ENCODE results near the gene STARD9.
"Not testable (repeated sequence)": the region's sequence is repeated elsewhere in the genome, so short reads cannot be mapped to it uniquely, and the experiment has no call there.

STARD9 gene

DNA sequence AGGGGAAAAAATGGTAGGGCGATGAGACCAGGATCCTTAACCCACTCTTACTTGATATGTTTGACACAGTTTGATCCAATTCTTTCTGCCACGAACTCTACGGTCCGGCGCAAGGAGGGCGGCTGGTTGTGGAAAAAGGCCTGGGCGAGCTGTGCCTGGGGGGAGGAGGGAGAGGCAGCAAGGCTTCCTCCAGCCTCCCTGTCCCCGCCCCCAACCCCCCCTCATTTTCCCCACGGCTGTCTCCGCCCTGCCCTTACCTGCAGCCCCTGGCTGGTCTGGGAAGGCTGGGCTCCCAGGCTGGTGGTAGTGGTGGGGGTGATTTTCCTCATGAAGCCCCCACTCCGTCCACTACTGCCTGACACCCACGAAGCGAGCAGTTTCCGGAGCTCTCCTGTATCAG lies 153.6 kb downstream of the STARD9 start:
- no peak for DNase-seq (ENCODE audit: low spot score)

DNA sequence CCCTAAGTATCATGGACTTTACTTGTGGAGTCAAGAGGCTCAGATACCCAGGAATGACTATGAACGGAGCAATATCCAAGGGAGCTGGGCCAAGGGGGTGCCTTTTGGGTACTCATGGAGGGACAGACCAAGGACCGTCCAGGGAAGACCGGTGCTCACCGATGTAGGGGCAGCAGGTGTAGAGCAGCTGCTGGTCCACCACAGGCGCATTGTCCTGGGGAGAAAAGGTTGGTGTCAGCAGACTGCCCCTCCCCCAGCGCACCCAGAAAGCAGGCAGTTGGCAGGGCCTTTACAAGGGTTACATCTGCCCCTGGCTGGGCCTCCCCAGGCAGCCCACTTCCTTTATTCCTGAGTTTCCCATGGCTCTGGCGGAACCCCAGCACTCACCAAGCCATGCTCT lies 154.0 kb downstream of the STARD9 start:
- DNase-seq (ENCODE audit: low spot score): no peak

DNA sequence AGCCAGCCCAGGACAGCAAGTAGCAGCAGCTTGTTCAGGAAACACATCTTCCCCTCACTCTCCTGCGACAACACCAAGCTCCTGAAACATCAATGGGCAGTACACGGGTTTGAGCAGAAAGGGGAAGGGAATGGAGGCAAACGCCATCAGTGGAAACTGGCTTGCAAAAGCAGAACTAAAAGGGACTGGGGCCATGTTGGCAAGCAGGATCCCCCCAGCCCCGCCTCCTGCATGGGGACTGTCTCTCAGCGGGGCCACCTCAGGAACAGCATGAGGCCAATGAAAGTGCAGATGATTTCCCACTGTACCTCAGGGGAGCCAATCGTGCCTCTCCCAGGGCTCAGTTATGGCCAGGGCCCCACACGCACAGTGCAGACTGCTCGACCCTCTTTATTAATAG lies 154.7 kb downstream of the STARD9 start:
- DNase-seq (ENCODE audit: low spot score): no peak

DNA sequence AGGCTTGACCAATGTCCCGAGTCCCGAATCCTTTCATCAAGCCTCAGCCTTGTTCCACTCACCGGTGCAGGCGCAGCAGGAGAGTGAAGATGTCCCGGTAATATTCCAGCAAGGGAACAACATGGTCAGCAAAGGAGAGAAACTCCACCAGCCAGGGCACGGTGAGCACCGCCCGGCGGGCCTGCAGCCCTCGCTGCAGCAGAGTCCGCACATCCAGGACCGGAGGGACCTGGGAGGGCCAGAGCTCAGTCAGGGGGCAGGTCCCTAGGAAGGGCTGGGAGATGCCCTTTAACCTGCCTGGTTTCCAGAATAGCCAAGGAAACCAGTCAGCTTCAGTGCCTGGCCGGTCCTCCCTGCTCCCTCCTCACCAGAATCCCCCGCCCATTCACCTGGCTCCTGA lies 155.1 kb downstream of the STARD9 start:
- DNase-seq (ENCODE audit: low spot score): no peak

DNA sequence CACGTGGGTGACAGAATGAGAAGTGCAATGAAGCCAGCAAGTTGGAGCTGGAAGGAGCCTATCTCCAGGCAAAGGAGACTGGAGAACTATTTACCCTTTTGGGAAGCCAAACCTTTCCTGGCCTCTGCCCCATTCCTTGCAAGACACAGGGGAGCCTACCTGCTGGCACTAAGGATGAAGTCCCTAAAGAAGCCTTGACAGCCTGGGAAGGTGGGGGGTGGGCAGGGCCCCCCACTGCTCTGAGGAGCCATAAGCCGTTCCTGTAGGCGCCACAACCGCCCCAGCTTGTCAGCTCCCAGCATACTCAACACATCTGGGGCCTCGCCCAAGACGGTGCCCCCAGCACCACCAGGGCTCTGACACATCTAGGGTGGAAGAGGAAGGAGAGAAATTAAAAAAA lies 156.1 kb downstream of the STARD9 start:
- no peak for DNase-seq (ENCODE audit: low spot score)

DNA sequence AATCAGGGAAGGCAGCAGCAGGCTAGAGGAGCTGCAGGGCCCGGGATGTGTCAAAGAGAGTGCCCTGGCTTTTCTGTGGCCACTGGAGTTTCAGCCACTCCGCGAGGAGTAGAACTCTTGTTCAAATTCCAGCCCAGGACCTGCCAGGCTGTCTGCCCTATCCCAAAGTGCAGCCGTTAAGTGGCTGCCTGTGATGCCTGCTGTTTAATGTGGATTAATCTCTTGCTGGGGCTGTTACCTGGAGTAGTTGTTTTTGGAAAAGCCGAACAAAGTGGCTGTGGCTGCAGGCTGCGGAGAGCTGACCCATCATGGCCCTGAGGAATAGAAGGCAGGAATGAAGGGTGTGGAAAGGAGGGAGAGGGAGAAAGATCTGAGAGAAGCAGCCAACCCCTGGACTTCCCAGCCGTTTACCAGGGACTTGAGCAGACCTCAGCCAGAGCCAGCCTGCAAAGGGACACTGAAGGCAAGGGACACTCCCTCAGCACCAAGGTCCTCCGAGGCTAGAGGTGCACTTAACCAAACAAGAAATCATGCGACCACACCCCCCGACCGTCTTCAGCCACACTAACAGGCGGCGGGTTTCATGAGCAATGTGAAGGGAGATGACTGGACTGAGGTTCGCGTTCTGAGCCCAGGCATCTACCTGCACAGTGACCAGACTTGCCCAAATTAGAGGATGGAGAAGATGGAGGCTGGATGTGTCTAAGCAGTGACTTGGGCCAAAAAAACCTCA lies 156.9 kb downstream of the STARD9 start:
- DNase-seq (ENCODE audit: low spot score): no peak

DNA sequence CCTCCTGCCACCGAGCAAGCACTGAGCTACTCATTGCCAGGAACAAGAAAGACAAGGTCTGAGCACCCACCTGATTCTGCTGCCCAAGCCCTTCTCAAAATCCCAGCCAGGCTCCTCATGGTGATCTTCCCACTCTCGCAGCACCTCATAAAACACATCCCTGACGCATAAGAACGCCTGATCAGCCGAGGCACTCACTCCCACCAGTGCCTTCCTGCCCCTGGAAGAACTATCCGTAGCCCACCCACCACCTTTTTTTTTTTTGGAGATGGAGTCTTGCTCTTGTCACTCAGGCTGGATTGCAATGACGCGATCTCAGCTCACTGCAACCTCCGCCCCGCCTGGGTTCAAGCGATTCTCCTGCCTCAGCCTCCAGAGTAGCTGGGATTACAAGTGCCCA lies 157.6 kb downstream of the STARD9 start:
- no peak for DNase-seq (ENCODE audit: low spot score)

DNA sequence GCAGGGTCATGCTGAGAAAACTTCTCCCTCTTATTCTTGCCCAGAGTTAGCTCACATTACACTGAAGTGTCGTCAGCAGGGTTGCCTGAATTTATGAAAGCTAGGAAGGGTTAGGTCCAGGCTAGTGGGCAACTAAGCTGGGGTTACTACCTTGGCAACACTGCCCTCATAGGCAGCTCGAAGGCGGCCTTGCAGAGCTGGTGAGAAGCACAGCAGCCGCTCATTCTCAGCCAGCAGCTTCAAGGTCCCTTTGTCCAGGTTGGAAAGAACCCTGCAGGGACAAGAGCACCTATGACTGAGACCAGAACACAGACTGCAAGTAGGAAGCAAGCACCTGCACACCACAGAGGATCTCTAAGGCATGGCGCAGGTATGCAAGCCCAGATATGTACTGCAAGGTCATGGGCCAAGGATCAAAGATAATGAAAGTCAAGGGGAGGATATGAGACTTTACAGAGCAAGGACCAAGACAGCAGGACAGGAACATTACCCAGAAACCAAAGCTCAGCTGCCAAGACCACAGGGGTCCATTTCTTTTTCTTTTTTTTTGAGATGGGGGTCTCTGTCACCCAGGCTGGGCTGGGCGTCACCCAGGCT lies 158.8 kb downstream of the STARD9 start:
- no peak for DNase-seq (ENCODE audit: low spot score)

DNA sequence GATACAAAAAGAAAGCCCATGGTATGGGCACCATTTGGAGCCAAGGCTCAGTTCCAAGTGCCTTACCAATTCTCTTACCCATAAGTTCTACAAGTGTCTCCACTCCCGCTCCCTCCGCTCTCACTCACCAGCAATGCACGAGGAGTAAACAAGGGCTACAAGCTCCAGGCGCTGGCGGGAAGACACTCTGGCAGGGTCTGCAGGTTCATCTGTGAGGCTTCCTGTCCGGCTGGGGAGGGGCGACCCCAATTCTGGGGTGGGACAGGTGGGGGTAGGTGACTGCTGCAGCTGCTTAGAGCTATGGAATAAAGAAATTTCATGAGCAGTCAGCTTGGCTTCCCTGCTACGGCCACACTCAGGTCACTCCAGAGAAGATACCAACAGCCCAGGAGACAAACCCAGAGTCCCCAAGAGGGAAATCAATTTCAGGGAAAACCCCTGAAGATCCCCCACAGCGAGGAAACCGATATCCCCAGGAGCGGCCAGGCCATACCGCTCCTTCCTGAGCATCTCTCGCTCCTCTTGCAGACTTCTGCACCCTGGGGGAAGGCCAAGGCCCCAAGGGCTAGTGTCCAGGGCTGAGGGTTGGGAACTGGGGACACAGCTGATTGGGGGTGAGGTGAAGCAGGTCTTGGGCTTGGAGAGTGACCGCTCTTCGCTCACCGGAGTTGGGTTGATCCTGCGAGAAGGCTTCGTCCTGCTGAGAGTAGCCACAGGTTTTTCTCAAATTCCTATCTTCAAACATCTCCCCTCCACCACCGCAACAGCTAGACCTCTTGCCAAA lies 160.2 kb downstream of the STARD9 start:
- no peak for DNase-seq (ENCODE audit: low spot score)

DNA sequence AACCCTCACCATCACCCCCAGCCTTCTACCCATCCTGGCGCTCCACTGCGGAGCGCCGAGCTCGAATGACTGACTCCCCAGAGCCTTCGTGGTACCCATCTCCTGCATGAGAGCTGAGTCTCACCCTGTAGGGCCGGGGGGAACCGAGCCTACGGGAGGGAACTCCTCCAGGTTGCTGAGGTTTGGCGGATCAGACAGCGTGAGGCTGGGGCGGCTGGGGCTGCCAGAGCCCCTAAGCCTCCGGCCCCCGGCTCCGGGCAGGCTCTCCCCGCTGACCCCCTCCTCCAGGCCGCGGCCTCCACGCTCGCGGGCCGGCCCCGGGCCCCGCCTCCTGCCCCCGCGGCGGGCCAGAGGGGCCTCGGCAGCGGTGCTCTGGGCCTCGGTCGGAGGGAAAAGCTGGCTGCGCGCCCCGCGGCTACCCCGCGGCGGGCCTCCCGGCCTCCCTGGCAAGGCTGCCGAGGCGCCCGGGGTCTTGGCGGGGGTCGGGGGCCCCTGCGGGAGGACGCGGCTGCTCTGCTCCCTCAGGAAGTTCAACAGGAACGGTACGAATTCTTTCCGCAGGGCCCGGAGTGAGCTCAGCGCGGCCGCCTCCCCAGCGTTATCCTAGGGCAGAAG lies 160.9 kb downstream of the STARD9 start:
- no peak for DNase-seq (ENCODE audit: low spot score)

DNA sequence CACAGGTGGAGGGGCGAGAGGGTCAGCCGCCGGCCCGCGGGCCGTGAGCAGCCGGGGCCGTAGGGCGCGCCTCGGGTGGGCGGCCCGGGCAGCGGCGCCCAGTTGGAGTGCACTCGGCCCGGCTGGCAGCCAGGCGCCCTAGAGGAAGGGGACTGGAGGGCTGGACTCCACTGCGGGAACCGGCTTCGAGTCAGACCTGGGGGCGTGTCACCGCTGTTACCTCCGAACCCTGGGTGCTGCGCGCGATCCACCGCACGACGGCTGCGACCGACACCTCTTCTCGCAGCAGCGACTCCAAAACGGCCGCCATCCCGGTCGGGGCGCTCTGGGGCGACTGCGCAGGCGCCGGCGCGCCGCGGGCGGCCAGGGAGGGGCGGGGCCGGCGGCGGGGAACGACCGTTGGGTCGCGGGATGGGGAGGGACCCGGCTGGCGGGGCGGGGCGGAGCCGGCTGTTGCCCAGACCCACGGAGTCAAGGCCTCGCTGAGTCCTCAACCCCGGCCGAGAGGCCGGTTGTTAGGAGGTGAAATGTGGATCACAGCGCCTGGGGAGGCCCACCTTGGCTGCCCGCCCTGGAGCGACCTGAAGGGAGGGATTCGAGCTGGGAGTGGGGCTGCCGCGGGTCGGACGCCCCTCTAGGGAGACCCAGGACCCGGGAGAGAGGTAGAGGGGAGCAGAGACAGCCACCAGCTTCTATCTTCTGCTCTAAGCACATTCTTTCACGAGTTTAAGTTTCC lies 161.6 kb downstream of the STARD9 start, which contains the start of gene CDAN1:
Gene CDAN1, minus strand, starts transcription at position 336 of the 736 bp plus-strand sequence. Its CDS starts 26 bp downstream, at position 310.
- peak; percentile 82 for DNase-seq (ENCODE audit: low spot score)

DNA sequence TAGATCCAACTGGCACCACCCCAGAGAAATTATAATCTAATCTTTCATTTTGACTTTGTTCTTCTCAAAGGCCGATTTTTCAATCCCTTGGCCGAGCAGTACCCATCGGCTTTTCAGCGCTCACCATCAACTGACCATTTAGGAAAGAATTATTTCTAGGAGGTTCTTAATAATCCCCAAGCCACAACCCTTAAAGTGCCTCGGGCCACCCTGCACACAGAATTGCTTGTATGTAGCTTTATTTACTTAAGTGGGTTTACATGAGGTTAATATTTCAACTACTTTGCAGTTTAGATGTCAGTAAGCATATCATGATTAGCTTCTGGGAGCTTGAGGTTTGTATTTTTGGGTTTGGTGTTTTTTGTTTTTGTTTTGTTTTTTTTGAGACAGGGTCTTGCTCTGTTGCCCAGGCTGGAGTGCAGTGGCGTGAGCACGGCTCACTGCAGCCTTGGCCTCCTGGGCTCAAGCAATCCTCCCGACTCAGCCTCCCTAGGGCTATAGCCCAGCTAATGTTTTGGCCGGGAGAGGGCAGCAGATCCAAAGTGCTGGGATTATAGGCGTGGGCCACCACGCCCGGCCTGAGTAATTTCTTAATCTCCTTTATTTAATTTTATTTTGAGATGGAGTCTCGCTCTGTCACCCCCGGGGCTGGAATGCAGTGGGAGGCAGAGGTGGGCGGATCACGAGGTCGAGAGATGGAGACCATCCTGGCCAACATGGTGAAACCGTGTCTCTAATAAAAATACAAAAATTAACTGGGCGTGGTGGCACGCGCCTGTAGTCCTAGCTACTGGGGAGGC lies 162.3 kb downstream of the STARD9 start:
- no peak for DNase-seq (ENCODE audit: low spot score)

DNA sequence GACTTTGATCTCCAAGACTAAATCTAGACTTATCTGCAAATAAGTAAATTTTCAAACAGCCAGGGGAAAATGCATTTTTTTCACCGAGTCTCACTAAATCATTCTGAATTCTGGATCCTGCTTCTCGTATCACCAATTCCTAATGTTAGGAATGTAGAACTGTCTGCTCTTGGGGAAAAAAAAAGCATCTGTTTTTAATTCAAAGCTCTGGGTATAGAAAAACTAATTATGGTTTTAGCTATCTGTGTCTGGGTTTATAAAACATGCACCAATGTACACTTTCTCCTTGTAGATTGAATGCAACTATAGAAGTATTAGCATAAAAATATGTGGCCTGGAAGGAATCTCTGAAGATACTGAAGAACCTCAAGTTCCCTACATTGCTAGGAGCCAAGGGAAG lies 166.3 kb downstream of the STARD9 start:
- DNase-seq (ENCODE audit: low spot score): peak; percentile 62

DNA sequence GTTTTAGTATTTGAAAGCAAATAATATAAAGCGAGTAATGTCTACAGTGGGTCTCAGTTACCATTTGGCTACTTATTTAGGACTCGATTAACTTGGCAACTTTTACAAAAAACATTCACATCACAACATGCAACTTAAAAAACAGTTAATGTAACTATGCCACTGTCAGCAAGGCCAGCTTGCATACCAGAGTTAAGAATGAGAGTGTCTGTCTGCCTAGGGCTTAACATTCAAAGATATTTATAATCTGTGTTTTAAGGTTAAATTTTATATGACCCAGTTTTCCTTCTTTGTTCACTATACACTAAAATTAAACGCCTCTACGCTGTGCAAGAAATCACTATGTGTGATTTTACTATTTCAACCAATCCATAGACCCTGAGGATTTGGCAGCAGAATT lies 166.7 kb downstream of the STARD9 start:
- no peak for DNase-seq (ENCODE audit: low spot score)

DNA sequence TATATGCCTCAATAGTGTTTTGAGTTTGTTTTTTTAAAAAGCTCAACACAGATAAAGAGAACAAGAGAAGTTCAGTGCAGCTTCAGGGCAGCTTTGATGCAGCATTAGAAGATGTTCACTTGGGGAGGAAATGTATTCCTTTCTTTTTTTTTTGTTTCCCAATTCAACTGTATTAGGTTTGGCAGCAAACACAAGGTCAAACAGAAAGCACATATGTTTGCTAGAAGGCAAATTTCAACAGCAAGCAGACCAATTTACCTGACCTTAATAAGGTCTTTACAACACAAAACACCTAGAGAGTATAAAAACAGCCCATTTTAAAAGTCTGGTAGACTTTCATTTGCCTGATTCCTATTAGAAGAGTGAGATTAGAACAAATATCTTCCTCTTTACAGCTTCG lies 168.8 kb downstream of the STARD9 start:
- no peak for DNase-seq (ENCODE audit: low spot score)

DNA sequence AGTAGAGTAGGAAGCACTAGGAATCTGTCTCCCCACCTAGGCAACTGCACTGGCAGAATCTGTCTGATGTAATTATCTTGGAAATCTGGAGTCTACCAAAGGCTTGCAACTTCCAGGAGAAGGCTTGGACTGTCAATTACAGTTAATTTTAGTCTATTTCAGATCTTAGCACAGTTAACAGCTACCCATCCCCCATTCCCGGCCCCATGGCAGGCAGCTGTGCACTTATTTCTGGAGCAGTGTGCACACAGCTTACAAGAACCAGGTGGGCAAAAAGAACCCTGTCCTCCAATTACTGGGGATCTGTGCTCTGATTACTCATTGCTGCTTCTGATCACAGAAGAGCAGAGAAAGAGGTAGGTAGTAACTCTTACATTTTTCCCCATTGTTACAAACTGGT lies 173.9 kb downstream of the STARD9 start:
- DNase-seq (ENCODE audit: low spot score): peak; percentile 98

DNA sequence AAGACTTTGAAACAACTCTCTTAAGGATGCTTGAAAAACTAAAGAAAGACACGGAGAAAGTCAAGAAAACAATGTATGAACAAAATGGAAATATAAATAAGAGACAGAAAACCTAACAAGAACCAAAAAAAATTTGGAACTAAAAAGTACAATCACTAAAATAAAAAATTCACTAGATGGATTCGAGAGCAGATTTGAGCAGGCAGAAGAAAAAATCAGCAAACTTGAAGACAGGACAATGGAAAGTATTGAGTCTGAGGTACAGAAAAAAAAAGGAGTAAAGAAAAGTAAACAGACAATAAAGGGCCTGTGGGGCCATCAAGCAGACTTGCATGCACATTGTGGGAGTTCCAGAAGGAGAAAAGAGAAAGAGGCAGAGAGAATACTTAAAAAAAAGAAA lies 174.9 kb downstream of the STARD9 start:
- DNase-seq (ENCODE audit: low spot score): no peak

DNA sequence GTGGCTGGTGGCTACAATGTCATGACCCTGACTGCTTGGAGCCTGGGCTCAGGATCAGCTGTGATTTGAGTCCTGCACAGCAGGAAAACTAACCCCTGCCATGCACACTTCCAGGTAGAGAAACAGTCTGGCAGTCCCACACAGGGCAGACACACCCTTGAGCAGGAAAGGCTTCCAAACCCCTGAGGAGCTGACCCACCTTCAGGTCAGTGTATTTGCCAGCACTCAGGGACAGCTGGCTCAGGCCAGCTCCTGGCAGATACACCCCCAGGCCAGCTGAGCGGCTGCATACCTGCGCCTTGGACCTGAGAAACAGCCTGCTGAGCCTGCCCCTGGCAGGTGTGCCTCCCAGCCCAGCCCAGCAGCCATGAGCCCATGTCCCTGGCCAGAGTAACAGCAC lies 183.7 kb downstream of the STARD9 start:
- DNase-seq (ENCODE audit: low spot score): no peak

DNA sequence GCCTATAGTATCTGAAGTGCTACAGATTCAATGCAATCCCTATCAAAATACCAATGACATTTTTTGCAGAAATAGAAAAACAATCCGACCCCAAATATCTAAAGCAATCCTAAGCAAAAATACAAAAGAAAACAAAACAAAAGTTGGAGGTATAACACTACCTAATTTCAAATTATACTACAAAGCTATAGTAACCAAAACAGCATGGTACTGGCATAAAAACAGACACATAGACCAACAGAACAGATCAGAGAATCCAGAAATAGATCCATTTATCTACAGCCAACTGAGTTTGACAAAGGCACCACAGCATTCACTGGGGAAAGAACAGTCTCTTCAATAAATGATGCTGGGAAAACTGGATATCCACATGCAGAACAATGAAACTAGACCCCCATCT lies 185.4 kb downstream of the STARD9 start:
- no peak for DNase-seq (ENCODE audit: low spot score)

DNA sequence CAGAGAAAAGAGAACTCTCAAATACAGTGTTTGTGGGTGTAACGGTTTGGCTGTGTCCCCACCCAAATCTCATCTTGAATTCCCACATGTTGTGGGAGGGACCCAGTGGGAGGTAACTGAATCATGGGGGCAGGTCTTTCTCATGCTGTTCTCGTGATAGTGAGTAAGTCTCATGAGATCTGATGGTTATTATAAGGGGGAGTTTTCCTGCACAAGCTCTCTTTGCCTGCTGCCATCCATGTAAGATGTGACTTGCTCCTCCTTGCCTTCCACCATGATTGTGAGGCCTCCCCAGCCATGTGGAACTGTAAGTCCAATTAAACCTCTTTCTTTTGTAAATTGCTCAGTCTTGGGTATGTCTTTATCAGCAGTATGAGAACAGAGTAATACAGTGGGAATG lies 186.4 kb downstream of the STARD9 start:
- DNase-seq (ENCODE audit: low spot score): not testable (repeated sequence)
